GM12878 (cell line): ENCODE results near the gene EN1. TPM values are rescaled to one million over a fixed set of nuclear protein-coding genes. Genes with fewer than 3 reads are reported as not detected.

Source experiments
- ATAC-seq: fragments of 200-7000 bp; cut with Tn5 transposase; 3 replicates; pipeline ENCODE4 v1.9.1; 2020; ENCODE audit warnings: mild to moderate bottlenecking, moderate library complexity
- BruUV-seq: library from RNA; stranded (reverse); fragments of 400-500 nt; replicated peaks from 2 replicates; lab custom pipeline; 2021; lab: Mats Ljungman, UMichigan
- CTCF ChIA-PET: fragments of 300-600 bp; sonication (Branson Sonifier 250); formaldehyde crosslinking; extraction: SDS; loops from one replicate; lab custom pipeline; 2021; ENCODE audit warnings: inconsistent platforms; lab: Yijun Ruan, JAX
- POLR2A ChIA-PET: fragments of 350-600 bp; formaldehyde crosslinking; extraction: SDS; loops from one replicate; lab custom pipeline; 2021; ENCODE audit warnings: inconsistent platforms; lab: Charles Lee
- RAD21 ChIA-PET: fragments of 300-600 bp; sonication (Branson Sonifier 250); formaldehyde crosslinking; loops from one replicate; lab custom pipeline; 2023; ENCODE audit warnings: antibody characterized with exemption; ENCODE audit not compliant: unreplicated experiment; lab: Charles Lee
- SMC1A ChIA-PET: fragments of 300-600 bp; sonication (Branson Sonifier 250); formaldehyde crosslinking; loops from one replicate; lab custom pipeline; 2023; ENCODE audit not compliant: unreplicated experiment, uncharacterized antibody; lab: Charles Lee
- DNase-seq: peaks from one replicate; pipeline ENCODE4 v3.0.0-alpha.2; 2011; ENCODE audit warnings: low read depth, low spot score
- FAIRE-seq: peaks from 3 replicates; lab custom pipeline; 2011; peaks lifted over from hg19 to GRCh38; lab: Jason Lieb, UNC
- H2AFZ ChIP-seq: 2 replicates; pipeline ENCODE4 v1.6.0; 2011; ENCODE audit warnings: low read depth, low read length, control low read depth; ENCODE audit not compliant: control insufficient read depth
- H3K27ac ChIP-seq: 2 replicates; pipeline ENCODE4 v1.5.1; 2011; ENCODE audit warnings: control low read depth; ENCODE audit not compliant: control insufficient read depth, insufficient read depth
- H3K27me3 ChIP-seq, 2 experiments: replicated peaks in 1 of 2; 2 replicates each; pipeline versions ENCODE4 v1.6.0 to v1.6.1; 2011; ENCODE audit warnings: low read length in 1 of 2; ENCODE audit not compliant: control insufficient read depth in 2 of 2, insufficient read depth in 2 of 2
- H3K36me3 ChIP-seq, 2 experiments: 2 replicates each; pipeline ENCODE4 v1.5.1; 2011; ENCODE audit warnings: low read length in 1 of 2; ENCODE audit not compliant: control insufficient read depth in 2 of 2, insufficient read depth in 2 of 2
- H3K4me1 ChIP-seq: 2 replicates; pipeline ENCODE4 v1.6.1; 2011; ENCODE audit warnings: mild to moderate bottlenecking, low read length, moderate library complexity, mixed read lengths; ENCODE audit not compliant: control insufficient read depth, insufficient read depth
- H3K4me2 ChIP-seq: 2 replicates; pipeline ENCODE4 v1.6.0; 2011; ENCODE audit warnings: control low read depth; ENCODE audit not compliant: control insufficient read depth, insufficient read depth
- H3K4me3 ChIP-seq: fragments of 200-600 bp; sonication (generic); 2 replicates; pipeline ENCODE4 v1.5.1; 2016
- H3K79me2 ChIP-seq: 2 replicates; pipeline ENCODE4 v1.6.0; 2011; ENCODE audit warnings: low read length; ENCODE audit not compliant: control insufficient read depth, insufficient read depth
- H3K9ac ChIP-seq: 2 replicates; pipeline ENCODE4 v1.8.0; 2011; ENCODE audit warnings: low read length, control low read depth, mixed read lengths; ENCODE audit not compliant: control insufficient read depth, insufficient read depth
- H3K9me3 ChIP-seq: replicated peaks from 3 replicates; pipeline ENCODE4 v1.5.1; 2011; ENCODE audit warnings: mild to moderate bottlenecking, low read length; ENCODE audit not compliant: control insufficient read depth, insufficient read depth
- H4K20me1 ChIP-seq: 2 replicates; pipeline ENCODE4 v1.6.0; 2011; ENCODE audit not compliant: control insufficient read depth, insufficient read depth
- ETV6 ChIP-seq, 2 experiments: fragments of 450-650 bp in 1 of 2; IDR thresholded peaks in 1 of 2; conservative IDR thresholded peaks in 1 of 2; 2 replicates each; pipeline ENCODE4 v1.6.1; 2014; ENCODE audit warnings: antibody characterized with exemption in 1 of 2, borderline replicate concordance in 1 of 2, low read depth in 1 of 2, mild to moderate bottlenecking in 1 of 2, moderate library complexity in 1 of 2
- IRF4 ChIP-seq: IDR thresholded peaks from 2 replicates; pipeline ENCODE4 v1.6.1; 2011; ENCODE audit warnings: low read depth, low read length
- JUNB ChIP-seq: IDR thresholded peaks from 2 replicates; pipeline ENCODE4 v1.6.1; 2016; ENCODE audit warnings: antibody characterized with exemption, mild to moderate bottlenecking
- RAD21 ChIP-seq: IDR thresholded peaks from 2 replicates; pipeline ENCODE4 v1.6.1; 2011; ENCODE audit warnings: mild to moderate bottlenecking, low read depth, low read length, moderate library complexity; ENCODE audit not compliant: insufficient read depth
- SMC3 ChIP-seq: IDR thresholded peaks from 2 replicates; pipeline ENCODE4 v1.6.1; 2011; ENCODE audit warnings: low read length, improper control_type of control experiment, borderline replicate concordance
- WGBS: methylation state at CpG from one replicate; pipeline ENCODE4 v1.1.6; 2016; ENCODE audit warnings: low lambda C conversion rate; ENCODE audit not compliant: insufficient replicate concordance, insufficient coverage; ENCODE audit errors: missing lambda C conversion rate; 5-methylcytosine and 5-hydroxymethylcytosine counted together
- in situ Hi-C: fragments of 300-500 bp; cut with MboI; formaldehyde crosslinking; loops from 9 replicates; pipeline ENCODE4 v1.14.3; 2018; ENCODE audit warnings: mixed read lengths
- intact Hi-C: fragments of 100-400 bp; cut with micrococcal nuclease; formaldehyde crosslinking; loops from one replicate; pipeline ENCODE4 v1.14.2; 2022; ENCODE audit not compliant: unreplicated experiment
- polyA plus RNA-seq, 11 experiments: library from polyadenylated mRNA; depleted of rRNA in 4 of 11; unstranded in 6 of 11; stranded (reverse) in 5 of 11; fragments of >200 nt; fragmentation: Nextera tagmentation in 4 of 11; fragmentation: Illumina TruSeq in 1 of 11; extraction: Ambion mirVana in 4 of 11; extraction: Trizol in 1 of 11; gene quantifications; 1 replicate in 1 of 11; 2 replicates in 10 of 11; pipeline versions ENCODE4 v1.2.1 to v1.2.3, GENCODE V29; 2011 to 2016; ENCODE audit warnings: inconsistent platforms in 2 of 11, missing spikeins in 2 of 11, low read depth in 1 of 11
- total RNA-seq, 4 experiments: library from RNA; depleted of rRNA in 3 of 4; stranded (reverse); fragments of >200 nt in 3 of 4; fragmentation: Illumina TruSeq in 1 of 4; extraction: Trizol in 1 of 4; gene quantifications; 2 replicates each; pipeline versions ENCODE4 v1.2.1 to v1.2.3, GENCODE V29; 2013 to 2021
- TF ChIP-seq, protein P1 (sequence below), 3 experiments: IDR thresholded peaks in 2 of 3; conservative IDR thresholded peaks in 1 of 3; 2 replicates each; pipeline ENCODE4 v1.5.1; 2011; ENCODE audit warnings: low read depth in 3 of 3, low read length in 3 of 3, mild to moderate bottlenecking in 3 of 3, control low read depth in 2 of 3, moderate library complexity in 2 of 3, inconsistent platforms in 1 of 3, mixed read lengths in 1 of 3; ENCODE audit not compliant: control insufficient read depth in 2 of 3, insufficient read depth in 1 of 3; ENCODE audit errors: extremely low read depth in 1 of 3
- TF ChIP-seq, protein P2 (sequence below): fragments of 450-650 bp; IDR thresholded peaks from 2 replicates; pipeline ENCODE4 v1.6.1; 2018; ENCODE audit warnings: borderline replicate concordance, mild to moderate bottlenecking; ENCODE audit not compliant: partially characterized antibody

EN1 gene
- total and polyA plus RNA-seq, 10 of the 15 experiments (the other 5 are each of a cell fraction or from before 2014, with no cell fraction given): not detected

DNA sequence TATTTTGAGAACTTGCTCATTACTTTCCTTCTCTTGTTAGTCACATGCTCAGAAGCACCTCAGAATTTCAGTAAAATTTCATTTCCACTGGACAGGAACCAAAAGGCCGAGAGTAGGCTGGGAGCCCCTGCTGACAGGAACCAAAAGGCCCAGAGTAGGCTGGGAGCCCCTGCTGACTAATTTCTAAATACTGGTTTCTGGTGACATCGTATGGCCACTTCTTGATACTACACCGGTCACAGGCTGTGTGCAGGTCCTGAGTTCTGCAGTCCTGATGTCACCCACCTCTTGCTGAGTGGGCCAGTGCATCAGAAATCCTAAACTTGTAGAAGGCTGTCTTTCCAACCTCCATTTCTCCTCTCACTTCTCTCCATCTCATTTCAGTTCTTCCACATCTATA is 17.7 kb upstream of the EN1 start:
- Histone ChIP-seq H2AFZ (no peak overlapping the region), H3K79me2 (no peaks in the 10 kb centered on the region), H4K20me1 (no peaks in the 10 kb centered on the region), H3K27ac (no peak overlapping the region), H3K4me1 (no peaks in the 10 kb centered on the region), H3K4me2 (no peak overlapping the region), H3K4me3 (no peak overlapping the region), H3K9ac (no peak overlapping the region), H3K9me3 (no peaks in the 10 kb centered on the region), H3K36me3 (no peaks in the 10 kb centered on the region), H3K27me3 (peaks cover 2 to 7% of the 10 kb centered on the region in 2 experiments; a peak in 3 of 4 replicates)
- FAIRE-seq: peak; percentile 65
- TF ChIP-seq JUNB: peak; percentile 30; the same call in 1 of the 2 replicates
- TF ChIP-seq ETV6 (conservative IDR thresholded peaks at IDR 0.05 in 1 of 2, IDR thresholded peaks at IDR 0.05 in 1 of 2; ENCODE audit: borderline replicate concordance in 1 of 2, low read depth in 1 of 2): no peak
- TF ChIP-seq RAD21: peak; percentile 77
- TF ChIP-seq, protein P1, sequence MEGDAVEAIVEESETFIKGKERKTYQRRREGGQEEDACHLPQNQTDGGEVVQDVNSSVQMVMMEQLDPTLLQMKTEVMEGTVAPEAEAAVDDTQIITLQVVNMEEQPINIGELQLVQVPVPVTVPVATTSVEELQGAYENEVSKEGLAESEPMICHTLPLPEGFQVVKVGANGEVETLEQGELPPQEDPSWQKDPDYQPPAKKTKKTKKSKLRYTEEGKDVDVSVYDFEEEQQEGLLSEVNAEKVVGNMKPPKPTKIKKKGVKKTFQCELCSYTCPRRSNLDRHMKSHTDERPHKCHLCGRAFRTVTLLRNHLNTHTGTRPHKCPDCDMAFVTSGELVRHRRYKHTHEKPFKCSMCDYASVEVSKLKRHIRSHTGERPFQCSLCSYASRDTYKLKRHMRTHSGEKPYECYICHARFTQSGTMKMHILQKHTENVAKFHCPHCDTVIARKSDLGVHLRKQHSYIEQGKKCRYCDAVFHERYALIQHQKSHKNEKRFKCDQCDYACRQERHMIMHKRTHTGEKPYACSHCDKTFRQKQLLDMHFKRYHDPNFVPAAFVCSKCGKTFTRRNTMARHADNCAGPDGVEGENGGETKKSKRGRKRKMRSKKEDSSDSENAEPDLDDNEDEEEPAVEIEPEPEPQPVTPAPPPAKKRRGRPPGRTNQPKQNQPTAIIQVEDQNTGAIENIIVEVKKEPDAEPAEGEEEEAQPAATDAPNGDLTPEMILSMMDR (IDR thresholded peaks at IDR 0.05 in 2 of 3, conservative IDR thresholded peaks at IDR 0.05 in 1 of 3; ENCODE audit: control insufficient read depth in 2 of 3, extremely low read depth in 1 of 3, insufficient read depth in 1 of 3, low read depth in 3 of 3, low read length in 3 of 3): peak; percentile 62 to 79 (median 66); a peak in 5 of 6 replicates
- 0 out of 2 replicates have a peak, but pooled peaks have one; percentile 47 for TF ChIP-seq IRF4
- peak; percentile 65; the same call in 1 of the 2 replicates for TF ChIP-seq SMC3
- TF ChIP-seq, protein P2, sequence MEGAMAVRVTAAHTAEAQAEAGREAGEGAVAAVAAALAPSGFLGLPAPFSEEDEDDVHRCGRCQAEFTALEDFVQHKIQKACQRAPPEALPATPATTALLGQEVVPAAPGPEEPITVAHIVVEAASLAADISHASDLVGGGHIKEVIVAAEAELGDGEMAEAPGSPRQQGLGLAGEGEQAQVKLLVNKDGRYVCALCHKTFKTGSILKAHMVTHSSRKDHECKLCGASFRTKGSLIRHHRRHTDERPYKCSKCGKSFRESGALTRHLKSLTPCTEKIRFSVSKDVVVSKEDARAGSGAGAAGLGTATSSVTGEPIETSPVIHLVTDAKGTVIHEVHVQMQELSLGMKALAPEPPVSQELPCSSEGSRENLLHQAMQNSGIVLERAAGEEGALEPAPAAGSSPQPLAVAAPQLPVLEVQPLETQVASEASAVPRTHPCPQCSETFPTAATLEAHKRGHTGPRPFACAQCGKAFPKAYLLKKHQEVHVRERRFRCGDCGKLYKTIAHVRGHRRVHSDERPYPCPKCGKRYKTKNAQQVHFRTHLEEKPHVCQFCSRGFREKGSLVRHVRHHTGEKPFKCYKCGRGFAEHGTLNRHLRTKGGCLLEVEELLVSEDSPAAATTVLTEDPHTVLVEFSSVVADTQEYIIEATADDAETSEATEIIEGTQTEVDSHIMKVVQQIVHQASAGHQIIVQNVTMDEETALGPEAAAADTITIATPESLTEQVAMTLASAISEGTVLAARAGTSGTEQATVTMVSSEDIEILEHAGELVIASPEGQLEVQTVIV: no peak
- POLR2A ChIA-PET: no interaction called here
- BruUV-seq: no TSS peak
- SMC1A ChIA-PET: interaction anchor here (0.6 kb wide), 1 partner anchor 643 kb away, joined by 3 read pairs; no protein-coding TSS in a partner anchor
- peak; percentile 99 for ATAC-seq
- in situ Hi-C loops (loop anchor here (25.0 kb wide), 1 partner anchor 828 kb away; no protein-coding TSS in a partner anchor), intact Hi-C loops (loop anchor here (1.0 to 5.0 kb wide), 5 partner anchors 326 to 833 kb away; no protein-coding TSS in a partner anchor)
- RAD21 ChIA-PET: no interaction called here
- CTCF ChIA-PET: interaction anchor here (0.8 to 1.3 kb wide), 4 partner anchors 9 to 818 kb away, joined by 3 to 5 read pairs (median 4); no protein-coding TSS in a partner anchor
- WGBS: 0% methylated on average over 3 of the region's 3 CpGs
- DNase-seq: peak; percentile 19
